SK-N-SH treated with all-trans-retinoic acid at 6 μM for 48 hours (cell line): ENCODE results near the gene ATP2C1.

Experiments
- ARNTL ChIP-seq: fragments of 450-650 bp; formaldehyde crosslinking; IDR thresholded peaks from 2 replicates; pipeline ENCODE4 v1.5.0; 2020; ENCODE audit warnings: low read depth, mild to moderate bottlenecking, moderate library complexity, borderline replicate concordance
- BACH2 ChIP-seq: fragments of 250-450 bp; sonication (Bioruptor Pico); IDR thresholded peaks from 2 replicates; pipeline ENCODE4 v1.9.0; 2021; ENCODE audit warnings: mild to moderate bottlenecking, borderline replicate concordance
- CSDC2 ChIP-seq: fragments of 250-450 bp; sonication (Bioruptor Pico); IDR thresholded peaks from 2 replicates; pipeline ENCODE4 v1.5.0; 2020; ENCODE audit warnings: mild to moderate bottlenecking, moderate library complexity
- ESRRG ChIP-seq: fragments of 250-450 bp; sonication (Bioruptor Pico); IDR thresholded peaks from 2 replicates; pipeline ENCODE4 v1.6.1; 2021; ENCODE audit warnings: mild to moderate bottlenecking
- PPARA ChIP-seq: fragments of 250-450 bp; sonication (Bioruptor Pico); IDR thresholded peaks from 2 replicates; pipeline ENCODE4 v1.5.0; 2020; ENCODE audit warnings: mild to moderate bottlenecking, borderline replicate concordance
- ZFP30 ChIP-seq: fragments of 450-650 bp; formaldehyde crosslinking; IDR thresholded peaks from 2 replicates; pipeline ENCODE4 v1.5.0; 2022; ENCODE audit warnings: mild to moderate bottlenecking, moderate library complexity
- TF ChIP-seq, protein P1 (sequence below): fragments of 250-450 bp; sonication (Bioruptor Pico); IDR thresholded peaks from 2 replicates; pipeline ENCODE4 v1.8.0; 2020; ENCODE audit warnings: mild to moderate bottlenecking, moderate library complexity, borderline replicate concordance
- TF ChIP-seq, protein P2 (sequence below): fragments of 250-450 bp; sonication (Bioruptor Pico); IDR thresholded peaks from 2 replicates; pipeline ENCODE4 v1.8.0; 2021; ENCODE audit warnings: low read depth, mild to moderate bottlenecking, moderate library complexity, borderline replicate concordance
- TF ChIP-seq, protein P3 (sequence below): fragments of 250-450 bp; sonication (Bioruptor Pico); IDR thresholded peaks from 2 replicates; pipeline ENCODE4 v1.5.0; 2020; ENCODE audit warnings: mild to moderate bottlenecking, moderate library complexity

DNA sequence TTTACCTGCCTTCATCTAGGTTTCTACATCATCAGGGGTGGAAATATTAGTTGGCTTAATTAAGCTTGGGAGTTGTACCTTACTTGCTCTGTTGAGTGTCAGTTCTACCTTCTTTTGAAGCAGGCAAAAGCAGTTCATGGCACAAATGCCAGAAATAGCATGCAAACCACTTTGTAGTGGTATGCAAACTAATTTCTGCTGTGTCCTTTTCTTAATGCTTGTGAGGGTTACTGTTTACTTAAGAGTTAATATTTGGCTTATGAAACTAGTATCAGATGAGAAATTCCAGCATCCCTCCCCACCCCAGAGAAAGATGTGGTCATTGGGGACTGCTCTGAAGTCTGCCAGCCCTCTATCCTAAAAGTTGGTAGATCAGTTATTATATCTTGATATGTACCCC is 7.1 kb downstream of the ATP2C1 start:
- TF ChIP-seq, protein P1, sequence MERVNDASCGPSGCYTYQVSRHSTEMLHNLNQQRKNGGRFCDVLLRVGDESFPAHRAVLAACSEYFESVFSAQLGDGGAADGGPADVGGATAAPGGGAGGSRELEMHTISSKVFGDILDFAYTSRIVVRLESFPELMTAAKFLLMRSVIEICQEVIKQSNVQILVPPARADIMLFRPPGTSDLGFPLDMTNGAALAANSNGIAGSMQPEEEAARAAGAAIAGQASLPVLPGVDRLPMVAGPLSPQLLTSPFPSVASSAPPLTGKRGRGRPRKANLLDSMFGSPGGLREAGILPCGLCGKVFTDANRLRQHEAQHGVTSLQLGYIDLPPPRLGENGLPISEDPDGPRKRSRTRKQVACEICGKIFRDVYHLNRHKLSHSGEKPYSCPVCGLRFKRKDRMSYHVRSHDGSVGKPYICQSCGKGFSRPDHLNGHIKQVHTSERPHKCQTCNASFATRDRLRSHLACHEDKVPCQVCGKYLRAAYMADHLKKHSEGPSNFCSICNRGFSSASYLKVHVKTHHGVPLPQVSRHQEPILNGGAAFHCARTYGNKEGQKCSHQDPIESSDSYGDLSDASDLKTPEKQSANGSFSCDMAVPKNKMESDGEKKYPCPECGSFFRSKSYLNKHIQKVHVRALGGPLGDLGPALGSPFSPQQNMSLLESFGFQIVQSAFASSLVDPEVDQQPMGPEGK, result no peak
- TF ChIP-seq CSDC2 (CRISPR knock-in tag) (no peak), BACH2 (no peak), ZFP30 (CRISPR knock-in tag) (no peak), ARNTL (no peak), ESRRG (no peak), PPARA (CRISPR knock-in tag) (no peak)
- TF ChIP-seq, protein P2, sequence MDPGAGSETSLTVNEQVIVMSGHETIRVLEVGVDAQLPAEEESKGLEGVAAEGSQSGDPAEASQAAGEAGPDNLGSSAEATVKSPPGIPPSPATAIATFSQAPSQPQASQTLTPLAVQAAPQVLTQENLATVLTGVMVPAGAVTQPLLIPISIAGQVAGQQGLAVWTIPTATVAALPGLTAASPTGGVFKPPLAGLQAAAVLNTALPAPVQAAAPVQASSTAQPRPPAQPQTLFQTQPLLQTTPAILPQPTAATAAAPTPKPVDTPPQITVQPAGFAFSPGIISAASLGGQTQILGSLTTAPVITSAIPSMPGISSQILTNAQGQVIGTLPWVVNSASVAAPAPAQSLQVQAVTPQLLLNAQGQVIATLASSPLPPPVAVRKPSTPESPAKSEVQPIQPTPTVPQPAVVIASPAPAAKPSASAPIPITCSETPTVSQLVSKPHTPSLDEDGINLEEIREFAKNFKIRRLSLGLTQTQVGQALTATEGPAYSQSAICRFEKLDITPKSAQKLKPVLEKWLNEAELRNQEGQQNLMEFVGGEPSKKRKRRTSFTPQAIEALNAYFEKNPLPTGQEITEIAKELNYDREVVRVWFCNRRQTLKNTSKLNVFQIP (CRISPR knock-in tag), result no peak
- TF ChIP-seq, protein P3, sequence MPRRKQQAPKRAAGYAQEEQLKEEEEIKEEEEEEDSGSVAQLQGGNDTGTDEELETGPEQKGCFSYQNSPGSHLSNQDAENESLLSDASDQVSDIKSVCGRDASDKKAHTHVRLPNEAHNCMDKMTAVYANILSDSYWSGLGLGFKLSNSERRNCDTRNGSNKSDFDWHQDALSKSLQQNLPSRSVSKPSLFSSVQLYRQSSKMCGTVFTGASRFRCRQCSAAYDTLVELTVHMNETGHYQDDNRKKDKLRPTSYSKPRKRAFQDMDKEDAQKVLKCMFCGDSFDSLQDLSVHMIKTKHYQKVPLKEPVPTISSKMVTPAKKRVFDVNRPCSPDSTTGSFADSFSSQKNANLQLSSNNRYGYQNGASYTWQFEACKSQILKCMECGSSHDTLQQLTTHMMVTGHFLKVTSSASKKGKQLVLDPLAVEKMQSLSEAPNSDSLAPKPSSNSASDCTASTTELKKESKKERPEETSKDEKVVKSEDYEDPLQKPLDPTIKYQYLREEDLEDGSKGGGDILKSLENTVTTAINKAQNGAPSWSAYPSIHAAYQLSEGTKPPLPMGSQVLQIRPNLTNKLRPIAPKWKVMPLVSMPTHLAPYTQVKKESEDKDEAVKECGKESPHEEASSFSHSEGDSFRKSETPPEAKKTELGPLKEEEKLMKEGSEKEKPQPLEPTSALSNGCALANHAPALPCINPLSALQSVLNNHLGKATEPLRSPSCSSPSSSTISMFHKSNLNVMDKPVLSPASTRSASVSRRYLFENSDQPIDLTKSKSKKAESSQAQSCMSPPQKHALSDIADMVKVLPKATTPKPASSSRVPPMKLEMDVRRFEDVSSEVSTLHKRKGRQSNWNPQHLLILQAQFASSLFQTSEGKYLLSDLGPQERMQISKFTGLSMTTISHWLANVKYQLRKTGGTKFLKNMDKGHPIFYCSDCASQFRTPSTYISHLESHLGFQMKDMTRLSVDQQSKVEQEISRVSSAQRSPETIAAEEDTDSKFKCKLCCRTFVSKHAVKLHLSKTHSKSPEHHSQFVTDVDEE (CRISPR knock-in tag), result no peak
